Endodermal cell (in vitro differentiated cells): ENCODE results near the gene CBFA2T3. TPM values are rescaled to one million over a fixed set of nuclear protein-coding genes. Genes with fewer than 3 reads are reported as not detected.
"Not testable (repeated sequence)": the region's sequence is repeated elsewhere in the genome, so short reads cannot be mapped to it uniquely, and the experiment has no call there.

ENCODE experiments used
- DNase-seq: peaks from one replicate; pipeline ENCODE4 v3.0.0-alpha.2; 2017
- H3K27ac ChIP-seq: 2 replicates; pipeline ENCODE4 v1.5.1; 2013; ENCODE audit warnings: mild to moderate bottlenecking, low read depth, low read length, moderate library complexity
- H3K27me3 ChIP-seq: 2 replicates; pipeline ENCODE4 v1.6.1; 2013; ENCODE audit warnings: mild to moderate bottlenecking, low read length, moderate library complexity; ENCODE audit not compliant: insufficient read depth, control insufficient read depth, poor library complexity, severe bottlenecking
- H3K36me3 ChIP-seq: 2 replicates; pipeline ENCODE4 v1.7.0; 2013; ENCODE audit warnings: mild to moderate bottlenecking, low read length, moderate library complexity; ENCODE audit not compliant: control insufficient read depth, insufficient read depth
- H3K4me1 ChIP-seq: one replicate; pipeline ENCODE4 v1.7.0; 2013; ENCODE audit warnings: low read length; ENCODE audit not compliant: control insufficient read depth, insufficient read depth
- H3K4me3 ChIP-seq: 2 replicates; pipeline ENCODE4 v1.5.1; 2013; ENCODE audit warnings: mild to moderate bottlenecking, low read length, moderate library complexity
- H3K9ac ChIP-seq: 2 replicates; pipeline ENCODE4 v1.6.1; 2013; ENCODE audit warnings: mild to moderate bottlenecking, low read length, moderate library complexity; ENCODE audit not compliant: poor library complexity, severe bottlenecking; ENCODE audit errors: extremely low read depth
- H3K9me3 ChIP-seq: 2 replicates; pipeline ENCODE4 v1.6.1; 2013; ENCODE audit warnings: mild to moderate bottlenecking, low read length, moderate library complexity; ENCODE audit not compliant: control insufficient read depth
- H3K27ac Mint-ChIP-seq: 2 replicates; pipeline ENCODE4 v1.8.0; 2020; ENCODE audit warnings: mixed read lengths
- H3K27me3 Mint-ChIP-seq: 2 replicates; pipeline ENCODE4 v1.8.0; 2021; ENCODE audit warnings: mild to moderate bottlenecking, mixed read lengths; ENCODE audit not compliant: insufficient read depth
- H3K36me3 Mint-ChIP-seq: 2 replicates; pipeline ENCODE4 v1.8.0; 2020; ENCODE audit warnings: low read depth, mixed read lengths
- H3K4me1 Mint-ChIP-seq: 2 replicates; pipeline ENCODE4 v1.8.0; 2020; ENCODE audit warnings: mixed read lengths
- H3K4me3 Mint-ChIP-seq: 2 replicates; pipeline ENCODE4 v1.8.0; 2020; ENCODE audit warnings: mild to moderate bottlenecking, moderate library complexity, mixed read lengths
- H3K9me3 Mint-ChIP-seq: 2 replicates; pipeline ENCODE4 v1.8.0; 2020; ENCODE audit warnings: mild to moderate bottlenecking, mixed read lengths
- whole genome bisulfite sequencing, 2 experiments: methylation state at CpG; one replicate each; pipeline versions ENCODE4 v1.1.5 to v1.1.7; 2013; ENCODE audit warnings: missing lambda C conversion rate in 2 of 2, mixed read lengths in 1 of 2; ENCODE audit not compliant: insufficient coverage in 1 of 2, insufficient read length in 1 of 2; 5-methylcytosine and 5-hydroxymethylcytosine counted together
- total RNA-seq, 2 donors: library from RNA; stranded (reverse); fragmentation: NEBNext Ultra II Directional in 1 of 2; extraction: Animal tissue kit (Norgen Biotek cat#: 25700) in 1 of 2; gene quantifications; 2 replicates in 1 of 2; 3 replicates in 1 of 2; pipeline ENCODE4 v1.2.1, GENCODE V29; 2021
- TF ChIP-seq, protein P1 (sequence below): fragments of 200-600 bp; sonication (generic); conservative IDR thresholded peaks from 2 replicates; pipeline ENCODE4 v1.5.0; 2021; ENCODE audit warnings: antibody characterized with exemption, mild to moderate bottlenecking

The CBFA2T3 gene
- total RNA-seq, 2 donors from 2014 or later: 1.0 to 3.1 TPM

DNA sequence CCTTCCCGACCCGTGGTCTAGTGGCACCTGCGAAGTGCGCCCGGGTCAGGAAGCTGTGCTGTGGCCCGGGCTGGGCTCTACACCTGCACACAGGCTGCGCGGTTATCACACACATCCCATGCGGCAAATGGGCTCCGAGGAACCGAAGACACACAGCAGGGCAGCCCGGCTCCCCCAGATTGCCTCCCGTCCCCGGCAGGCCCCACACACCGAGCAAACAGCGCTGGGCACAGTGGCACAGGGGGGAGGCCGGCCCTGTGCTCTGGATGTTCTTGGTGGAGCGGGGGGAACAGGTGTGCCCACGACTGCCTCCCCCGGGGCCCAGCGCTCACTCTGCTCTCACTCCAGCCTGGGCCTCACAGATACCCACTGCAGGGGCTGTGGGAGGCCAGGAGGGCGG, 81.7 kb downstream of the CBFA2T3 start:
- H3K9me3 Mint-ChIP-seq: no peaks in the 10 kb centered on the region
- no peak overlapping the region for H3K4me3 ChIP-seq
- H3K4me1 ChIP-seq: no peaks in the 10 kb centered on the region
- no peaks in the 10 kb centered on the region for H3K36me3 Mint-ChIP-seq
- no peak overlapping the region for H3K27ac ChIP-seq
- no peaks in the 10 kb centered on the region for H3K27me3 Mint-ChIP-seq
- 89 to 97% methylated on average over 11 to 22 of the region's 22 CpGs for whole genome bisulfite sequencing, 2 experiments
- no peaks in the 10 kb centered on the region for H3K4me1 Mint-ChIP-seq
- no peak overlapping the region for H3K9ac ChIP-seq
- TF ChIP-seq, protein P1, sequence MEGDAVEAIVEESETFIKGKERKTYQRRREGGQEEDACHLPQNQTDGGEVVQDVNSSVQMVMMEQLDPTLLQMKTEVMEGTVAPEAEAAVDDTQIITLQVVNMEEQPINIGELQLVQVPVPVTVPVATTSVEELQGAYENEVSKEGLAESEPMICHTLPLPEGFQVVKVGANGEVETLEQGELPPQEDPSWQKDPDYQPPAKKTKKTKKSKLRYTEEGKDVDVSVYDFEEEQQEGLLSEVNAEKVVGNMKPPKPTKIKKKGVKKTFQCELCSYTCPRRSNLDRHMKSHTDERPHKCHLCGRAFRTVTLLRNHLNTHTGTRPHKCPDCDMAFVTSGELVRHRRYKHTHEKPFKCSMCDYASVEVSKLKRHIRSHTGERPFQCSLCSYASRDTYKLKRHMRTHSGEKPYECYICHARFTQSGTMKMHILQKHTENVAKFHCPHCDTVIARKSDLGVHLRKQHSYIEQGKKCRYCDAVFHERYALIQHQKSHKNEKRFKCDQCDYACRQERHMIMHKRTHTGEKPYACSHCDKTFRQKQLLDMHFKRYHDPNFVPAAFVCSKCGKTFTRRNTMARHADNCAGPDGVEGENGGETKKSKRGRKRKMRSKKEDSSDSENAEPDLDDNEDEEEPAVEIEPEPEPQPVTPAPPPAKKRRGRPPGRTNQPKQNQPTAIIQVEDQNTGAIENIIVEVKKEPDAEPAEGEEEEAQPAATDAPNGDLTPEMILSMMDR: no peak
- no peaks in the 10 kb centered on the region for H3K36me3 ChIP-seq
- no peaks in the 10 kb centered on the region for H3K27me3 ChIP-seq
- H3K4me3 Mint-ChIP-seq: no peak overlapping the region
- H3K27ac Mint-ChIP-seq: no peak overlapping the region
- no peak for DNase-seq
- H3K9me3 ChIP-seq: no peaks in the 10 kb centered on the region

DNA sequence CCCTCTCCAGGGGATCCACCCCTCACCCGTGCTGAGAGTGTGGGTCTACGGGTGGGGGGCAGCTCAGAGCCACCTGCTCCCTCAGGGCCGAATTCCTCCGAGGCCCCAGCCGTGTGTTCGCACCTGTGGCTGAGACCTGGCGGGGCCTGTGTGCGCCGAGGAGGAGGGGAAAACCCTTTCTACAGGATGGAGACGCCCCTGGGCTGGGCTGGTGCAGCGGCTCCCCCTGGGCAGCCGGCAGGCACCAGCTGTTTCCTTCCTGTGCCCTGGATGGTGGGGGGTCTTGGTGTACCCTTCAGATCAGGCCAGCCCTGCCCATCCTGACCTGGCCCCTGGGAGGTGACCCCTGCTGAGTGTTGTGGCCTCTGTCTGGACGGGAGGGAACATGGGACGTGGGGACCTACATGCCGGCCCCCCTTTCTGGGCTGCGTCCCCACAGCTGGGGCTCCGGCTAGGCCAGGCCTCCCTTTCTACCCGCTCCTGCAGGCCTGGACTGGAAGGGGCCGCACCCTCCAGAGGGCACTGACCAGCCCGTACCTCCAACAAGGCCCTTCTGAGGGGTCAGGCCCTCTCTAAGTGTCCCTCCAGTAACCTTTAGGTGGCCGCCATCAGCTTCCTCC, 82.2 kb downstream of the CBFA2T3 start:
- Mint-ChIP-seq H3K27ac (no peak overlapping the region), H3K27me3 (no peaks in the 10 kb centered on the region), H3K9me3 (no peaks in the 10 kb centered on the region), H3K4me3 (no peak overlapping the region), H3K4me1 (no peaks in the 10 kb centered on the region), H3K36me3 (no peaks in the 10 kb centered on the region)
- TF ChIP-seq, protein P1: no peak
- Histone ChIP-seq H3K9ac (no peak overlapping the region), H3K36me3 (no peaks in the 10 kb centered on the region), H3K27me3 (no peaks in the 10 kb centered on the region), H3K4me3 (no peak overlapping the region), H3K4me1 (no peaks in the 10 kb centered on the region), H3K9me3 (no peaks in the 10 kb centered on the region), H3K27ac (no peak overlapping the region)
- 86 to 88% methylated on average over 12 to 21 of the region's 21 CpGs for WGBS, 2 experiments
- DNase-seq: no peak

DNA sequence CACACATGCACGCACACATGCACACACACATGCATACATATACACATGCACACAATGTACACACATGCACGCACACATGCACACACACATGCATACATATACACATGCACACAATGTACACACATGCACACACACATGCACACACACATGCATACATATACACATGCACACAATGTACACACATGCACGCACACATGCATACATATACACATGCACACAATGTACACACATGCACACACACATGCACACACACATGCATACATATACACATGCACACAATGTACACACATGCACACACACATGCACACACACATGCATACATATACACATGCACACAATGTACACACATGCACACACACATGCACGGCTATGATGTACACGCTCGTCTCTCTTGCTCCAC, 82.7 kb downstream of the CBFA2T3 start:
- H3K4me1 Mint-ChIP-seq, H3K27ac ChIP-seq, H3K4me1 ChIP-seq, H3K36me3 Mint-ChIP-seq, H3K27me3 Mint-ChIP-seq, H3K9ac ChIP-seq, DNase-seq, H3K4me3 Mint-ChIP-seq, H3K4me3 ChIP-seq, H3K9me3 ChIP-seq, H3K9me3 Mint-ChIP-seq, H3K27ac Mint-ChIP-seq, H3K36me3 ChIP-seq, H3K27me3 ChIP-seq: not testable (repeated sequence)
- WGBS, 2 experiments: 96 to 97% methylated on average over 3 of the region's 6 CpGs
